Aorta (tissue), 5 donors: ENCODE results near the gene PIK3R6. TPM values are rescaled to one million over a fixed set of nuclear protein-coding genes. Genes with fewer than 3 reads are reported as not detected.
"Not testable (repeated sequence)": the region's sequence is repeated elsewhere in the genome, so short reads cannot be mapped to it uniquely, and the experiment has no call there.

Experiments used
- ATAC-seq: fragments of 200-7000 bp; cut with Tn5 transposase; one replicate; pipeline ENCODE4 v1.9.1; 2022; ENCODE audit warnings: moderate library complexity; ENCODE audit not compliant: low FRiP score
- DNase-seq, 2 donors: peaks; one replicate each; pipeline ENCODE4 v3.0.0-alpha.2; 2020
- H3K27ac ChIP-seq, 2 donors: one replicate each; pipeline ENCODE4 v1.5.1; 2013; ENCODE audit warnings: low read length in 2 of 2, mild to moderate bottlenecking in 2 of 2, moderate library complexity in 2 of 2, control low read depth in 1 of 2, inconsistent platforms in 1 of 2, low read depth in 1 of 2
- H3K27me3 ChIP-seq, 2 donors: one replicate each; pipeline ENCODE4 v1.6.1; 2013; ENCODE audit warnings: control low read depth in 1 of 2, low read length in 1 of 2, mild to moderate bottlenecking in 1 of 2, moderate library complexity in 1 of 2; ENCODE audit not compliant: insufficient read depth in 2 of 2, control insufficient read depth in 1 of 2
- H3K36me3 ChIP-seq, 2 donors: one replicate each; pipeline ENCODE4 v1.6.1; 2013; ENCODE audit warnings: control low read depth in 1 of 2, low read length in 1 of 2, mild to moderate bottlenecking in 1 of 2; ENCODE audit not compliant: insufficient read depth in 2 of 2, control insufficient read depth in 1 of 2
- H3K4me1 ChIP-seq, 2 donors: one replicate each; pipeline ENCODE4 v1.6.1; 2013; ENCODE audit warnings: low read length in 2 of 2, control low read depth in 1 of 2, mild to moderate bottlenecking in 1 of 2, moderate library complexity in 1 of 2; ENCODE audit not compliant: insufficient read depth in 2 of 2, control insufficient read depth in 1 of 2
- H3K4me3 ChIP-seq, 2 donors: one replicate each; pipeline ENCODE4 v1.5.1; 2013; ENCODE audit warnings: low read length in 2 of 2, control low read depth in 1 of 2, mild to moderate bottlenecking in 1 of 2
- H3K9me3 ChIP-seq: one replicate; pipeline ENCODE4 v1.6.1; 2013; ENCODE audit warnings: mild to moderate bottlenecking, low read length; ENCODE audit not compliant: control insufficient read depth
- whole genome bisulfite sequencing, 2 donors: extraction: QIAGEN DNeasy Blood & Tissue Kit; methylation state at CpG; one replicate each; pipeline ENCODE4 v1.1.7; 2013; 5-methylcytosine and 5-hydroxymethylcytosine counted together
- intact Hi-C, 2 donors: fragments of 100-400 bp; cut with DNase I; formaldehyde crosslinking; loops; one replicate each; pipeline versions ENCODE4 v1.14.2 to v1.15.0; 2022
- polyA plus RNA-seq, 2 donors: library from polyadenylated mRNA; stranded (reverse); fragments of 200-250 nt; gene quantifications; one replicate each; pipeline ENCODE4 v1.2.3, GENCODE V29; 2013
- total RNA-seq, 2 donors: library from RNA; stranded (reverse); fragmentation: NEBNext Ultra II Directional; extraction: Animal tissue kit (Norgen Biotek cat#: 25700); gene quantifications; one replicate each; pipeline ENCODE4 v1.2.1, GENCODE V29; 2021
- donor health status: healthy with polysubstance abuse.
- donor health status: Bipolar disorder and iron deficiency.
- donor health status: DM: no; HTN: no; CAD: no.
- donor health status: DM: no; HTN: no; CAD: no.
- donor health status: DM: yes; HTN: yes; CAD: no.

PIK3R6 gene
- total and polyA plus RNA-seq, 4 donors, result 0.10 to 3.5 (median 1.0) TPM

DNA sequence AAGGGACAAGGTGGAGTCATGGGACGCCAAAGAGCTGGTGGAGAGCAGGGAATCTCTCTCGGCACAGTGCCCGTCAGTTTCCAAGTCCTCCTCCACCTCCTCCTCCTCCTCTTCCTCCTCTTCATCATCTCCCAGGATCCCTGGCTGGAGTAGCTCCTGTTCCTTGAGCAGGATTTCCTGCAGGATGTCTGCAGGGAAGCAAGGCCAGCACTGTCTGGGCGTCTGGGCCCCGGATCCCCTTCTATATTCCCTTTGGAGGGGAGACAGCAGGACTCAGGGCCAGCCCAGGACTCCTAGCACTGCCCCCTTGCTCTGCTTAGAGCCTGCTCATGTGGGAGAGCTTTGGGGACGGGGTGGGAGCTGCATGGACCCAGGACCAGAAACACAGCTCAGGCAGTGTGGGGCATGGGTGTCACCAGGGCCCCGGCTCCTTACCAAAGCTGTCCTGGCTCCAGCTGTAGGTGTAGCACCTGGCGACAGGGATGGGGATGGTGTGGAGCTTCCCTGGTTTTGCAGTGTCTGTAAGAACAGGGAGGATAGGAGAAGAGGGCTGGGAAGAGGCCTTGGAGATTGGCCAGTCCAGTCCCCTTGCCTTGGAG lies 21.3 kb upstream of the PIK3R6 start:
- Histone ChIP-seq H3K27ac (no peak overlapping the region), H3K27me3 (no peaks in the 10 kb centered on the region), H3K4me3 (no peak overlapping the region), H3K36me3 (no peaks in the 10 kb centered on the region), H3K4me1 (no peaks in the 10 kb centered on the region), H3K9me3 (no peaks in the 10 kb centered on the region)
- intact Hi-C loops, result no loop called here
- no peak for ATAC-seq
- 68 to 87% methylated on average over 8 of the region's 8 CpGs for WGBS, 2 donors
- DNase-seq, result peak in 1 of 2 donors; percentile 67

DNA sequence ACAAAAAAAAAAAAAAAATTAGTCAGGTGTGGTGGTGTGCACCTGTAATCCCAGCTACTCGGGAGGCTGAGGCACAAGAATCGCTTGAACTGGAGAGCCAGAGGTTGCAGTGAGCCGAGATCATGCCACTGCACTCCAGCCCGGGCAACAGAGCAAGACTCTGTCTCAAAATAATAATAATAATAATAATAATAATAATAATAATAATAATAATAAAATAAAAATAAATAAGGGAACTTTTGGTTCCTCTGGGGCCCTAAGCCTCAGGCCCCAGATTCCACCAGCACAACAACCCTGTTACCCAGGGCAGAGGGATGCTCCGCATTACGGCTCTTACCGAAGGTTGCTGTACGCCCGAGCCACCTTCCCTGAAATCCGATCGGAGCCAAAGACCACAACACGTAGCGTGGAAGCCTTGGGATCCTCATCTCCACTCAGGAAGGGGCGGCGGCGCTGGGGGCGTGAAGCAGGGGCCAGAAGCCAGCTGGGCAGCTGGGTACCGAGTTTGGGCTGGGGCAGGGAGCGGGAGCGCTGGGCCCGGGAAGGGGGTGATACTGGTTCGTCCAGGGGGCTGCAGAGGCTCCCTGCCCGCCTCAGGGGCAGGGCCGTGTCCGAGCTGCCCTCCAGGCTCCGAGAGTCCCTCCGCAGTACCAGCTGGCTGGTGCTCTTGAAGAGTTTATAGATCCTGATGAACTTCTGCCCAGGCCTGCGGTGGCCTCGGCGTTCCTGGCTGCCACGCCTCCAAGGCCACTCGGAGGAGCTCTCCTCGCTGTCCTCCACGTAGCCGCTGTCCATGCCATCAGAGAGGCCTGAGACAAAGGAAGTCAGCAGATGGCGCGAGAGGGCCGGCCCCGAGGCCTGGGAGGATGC lies 20.6 kb upstream of the PIK3R6 start:
- Histone ChIP-seq H3K27me3 (no peaks in the 10 kb centered on the region), H3K36me3 (no peaks in the 10 kb centered on the region), H3K4me3 (no peak overlapping the region), H3K9me3 (no peaks in the 10 kb centered on the region), H3K27ac (no peak overlapping the region), H3K4me1 (no peaks in the 10 kb centered on the region)
- intact Hi-C loops, result no loop called here
- WGBS, 2 donors, result 73 to 75% methylated on average over 38 to 39 of the region's 39 CpGs
- ATAC-seq (no peak), DNase-seq (peak in 1 of 2 donors; percentile 79)

DNA sequence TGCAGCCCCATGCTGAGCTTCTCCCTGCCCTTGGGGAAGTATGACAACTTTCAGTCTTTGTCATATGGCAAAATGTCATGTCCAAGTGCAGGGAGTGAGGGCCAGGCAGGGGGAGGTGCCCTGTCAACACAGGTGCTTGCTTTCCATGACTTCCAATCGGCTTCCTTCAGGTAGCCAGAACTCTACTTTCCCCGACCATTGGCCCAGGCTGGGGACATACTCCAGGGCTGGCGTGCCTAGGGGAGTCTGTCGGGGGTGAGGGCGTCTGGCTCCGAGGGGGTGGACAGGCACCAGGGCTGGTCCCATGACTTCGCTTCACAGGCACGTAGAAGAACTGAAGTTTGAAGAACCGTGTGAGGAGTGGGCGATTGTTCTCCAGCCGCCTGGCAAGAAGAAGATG lies 19.8 kb upstream of the PIK3R6 start:
- WGBS, 2 donors, result 95 to 96% methylated on average over 11 of the region's 11 CpGs
- Histone ChIP-seq H3K27ac (no peak overlapping the region), H3K36me3 (no peaks in the 10 kb centered on the region), H3K9me3 (no peaks in the 10 kb centered on the region), H3K27me3 (no peaks in the 10 kb centered on the region), H3K4me1 (no peaks in the 10 kb centered on the region), H3K4me3 (no peak overlapping the region)
- DNase-seq (peak in 1 of 2 donors; percentile 69), ATAC-seq (no peak)
- intact Hi-C loops, result no loop called here

DNA sequence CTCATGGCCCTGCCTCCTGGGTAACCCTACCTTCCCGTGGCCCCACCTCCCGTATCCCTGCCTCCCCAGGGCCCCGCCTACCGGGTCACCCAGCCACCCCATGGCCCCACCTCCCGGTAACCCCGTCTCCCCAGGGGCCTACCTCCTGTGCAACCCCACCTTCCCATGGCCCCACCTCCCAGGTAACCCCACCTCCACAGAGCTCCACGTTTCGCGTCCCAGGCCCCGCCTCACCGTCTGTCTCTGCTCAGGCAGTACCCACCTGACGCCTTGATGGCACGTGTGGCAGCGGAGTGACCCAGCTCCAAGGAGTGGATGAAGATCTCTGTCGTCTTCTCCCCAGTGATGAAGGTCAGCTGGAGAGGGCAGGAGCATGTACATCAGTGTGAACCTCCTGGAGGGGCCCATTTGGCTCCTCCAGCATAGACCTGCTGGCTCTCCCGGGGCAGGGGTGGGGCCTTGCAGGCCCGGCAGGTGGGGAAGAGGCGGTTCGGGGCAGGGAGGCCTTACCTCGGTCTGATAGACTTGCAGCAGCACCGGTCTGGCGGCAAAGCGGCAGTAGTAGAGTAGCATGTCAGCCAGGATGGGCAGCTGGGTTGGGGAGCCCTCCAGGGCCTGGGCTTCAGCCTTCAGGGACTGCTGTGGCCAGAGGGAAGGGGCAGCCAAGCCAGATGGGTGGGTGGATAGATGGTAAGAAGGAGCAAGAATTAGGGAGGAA lies 18.7 kb upstream of the PIK3R6 start:
- peak in 1 of 2 donors; percentile 78 for DNase-seq
- intact Hi-C loops, result no loop called here
- no peaks in the 10 kb centered on the region for H3K36me3 ChIP-seq

DNA sequence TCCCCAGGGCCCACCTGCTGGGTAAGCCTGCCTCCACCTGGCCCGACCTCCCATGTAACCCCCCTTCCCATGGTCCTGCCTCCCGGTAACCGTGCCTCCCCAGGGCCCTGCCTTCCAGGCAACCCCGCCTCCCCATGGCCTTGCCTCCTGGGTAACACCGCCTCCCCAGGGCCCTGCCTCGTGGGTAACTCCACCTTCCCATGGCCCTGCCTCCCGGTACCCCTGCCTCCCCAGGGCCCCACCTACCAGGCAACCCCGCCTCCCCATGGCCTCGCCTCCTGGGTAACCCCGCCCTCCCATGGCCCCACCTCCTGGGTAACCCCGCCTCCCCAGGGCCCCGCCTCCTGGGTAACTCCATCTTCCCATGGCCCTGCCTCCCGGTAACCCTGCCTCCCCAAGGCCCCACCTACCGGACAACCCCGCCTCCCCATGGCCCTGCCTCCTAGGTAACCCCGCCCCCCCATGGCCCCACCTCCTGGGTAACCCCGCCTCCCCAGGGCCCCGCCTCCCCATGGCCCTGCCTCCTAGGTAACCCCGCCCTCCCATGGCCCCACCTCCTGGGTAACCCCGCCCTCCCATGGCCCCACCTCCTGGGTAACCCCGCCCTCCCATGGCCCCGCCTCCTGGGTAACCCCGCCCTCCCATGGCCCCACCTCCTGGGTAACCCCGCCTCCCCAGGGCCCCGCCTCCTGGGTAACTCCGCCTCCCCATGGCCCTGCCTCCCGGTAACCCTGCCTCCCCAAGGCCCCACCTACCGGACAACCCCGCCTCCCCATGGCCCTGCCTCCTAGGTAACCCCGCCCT lies 17.9 kb upstream of the PIK3R6 start:
- H3K27ac ChIP-seq, H3K9me3 ChIP-seq, intact Hi-C loops, H3K27me3 ChIP-seq, H3K36me3 ChIP-seq, H3K4me1 ChIP-seq, ATAC-seq, H3K4me3 ChIP-seq: not testable (repeated sequence)
- peak in 1 of 2 donors; percentile 64 for DNase-seq
- WGBS, 2 donors, result 80 to 82% methylated on average over 20 to 30 of the region's 30 CpGs

More for the DNA sequence above, 18.7 kb upstream of the PIK3R6 start:
- Histone ChIP-seq H3K27me3 (no peaks in the 10 kb centered on the region), H3K4me3 (no peak overlapping the region), H3K4me1 (no peaks in the 10 kb centered on the region), H3K27ac (no peak overlapping the region), H3K9me3 (no peaks in the 10 kb centered on the region)
- ATAC-seq, result no peak
- 86 to 90% methylated on average over 21 to 23 of the region's 23 CpGs for WGBS, 2 donors

DNA sequence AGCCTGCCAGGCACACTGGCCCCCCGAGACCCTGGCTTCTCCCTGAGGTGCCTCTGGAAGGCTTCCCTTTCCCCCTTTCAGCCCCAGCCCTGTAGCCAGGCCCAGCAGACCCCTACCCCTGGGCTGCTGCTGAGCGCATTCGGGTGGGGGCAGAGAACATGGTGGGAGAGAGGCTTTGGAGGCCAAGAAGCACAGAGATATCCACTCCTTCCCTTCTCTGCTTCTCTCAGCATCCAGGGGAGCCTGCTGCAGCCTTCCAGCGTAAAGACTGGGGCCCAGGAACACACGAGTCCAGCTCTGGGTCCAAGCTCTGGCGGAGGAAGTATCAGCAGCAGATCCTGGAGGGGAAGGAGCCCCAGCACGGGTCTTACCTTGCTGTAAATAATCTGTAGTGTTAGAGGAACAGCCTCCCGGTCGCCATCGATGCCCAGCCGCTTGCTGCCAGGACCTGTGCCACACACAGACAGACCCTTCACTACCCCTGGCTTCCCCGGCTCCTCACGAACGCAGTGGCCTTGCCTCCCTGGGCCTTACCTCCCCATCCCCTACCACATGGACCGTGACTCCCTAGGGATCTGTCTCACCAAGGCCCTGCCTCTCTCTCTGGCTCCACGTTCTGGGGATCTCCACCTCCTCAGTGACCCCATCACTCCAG lies 17.0 kb upstream of the PIK3R6 start:
- H3K27ac ChIP-seq, result no peak overlapping the region
- intact Hi-C loops, result no loop called here
- 93 to 94% methylated on average over 16 of the region's 16 CpGs for WGBS, 2 donors
- H3K36me3 ChIP-seq, result no peaks in the 10 kb centered on the region
- ATAC-seq, result no peak
- H3K4me1 ChIP-seq, result no peaks in the 10 kb centered on the region
- DNase-seq, result peak in 1 of 2 donors; percentile 42
- no peaks in the 10 kb centered on the region for H3K27me3 ChIP-seq
- no peaks in the 10 kb centered on the region for H3K9me3 ChIP-seq
- no peak overlapping the region for H3K4me3 ChIP-seq

DNA sequence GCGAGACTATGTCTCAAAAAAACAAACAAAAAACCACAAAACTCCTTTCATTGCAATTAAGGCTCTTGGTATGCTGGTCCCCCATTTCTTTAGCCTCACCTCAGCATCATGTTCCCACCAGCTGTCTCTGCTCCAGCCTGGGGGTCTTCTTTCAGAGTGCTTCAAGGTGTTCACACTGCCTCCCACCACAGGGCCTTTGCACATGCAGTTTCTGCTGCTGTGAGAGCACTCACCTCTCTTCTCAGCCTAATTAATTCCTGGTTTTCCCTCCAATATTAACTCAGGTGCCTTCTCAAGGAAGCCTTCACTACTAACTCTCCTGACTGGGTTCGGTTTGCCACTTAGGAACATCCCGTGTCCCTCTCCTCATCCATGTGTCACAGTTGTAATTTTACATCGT lies 15.9 kb upstream of the PIK3R6 start:
- 79 to 95% methylated on average over 4 of the region's 4 CpGs for WGBS, 2 donors
- H3K9me3 ChIP-seq, result no peaks in the 10 kb centered on the region
- no peaks in the 10 kb centered on the region for H3K27me3 ChIP-seq
- no peaks in the 10 kb centered on the region for H3K4me1 ChIP-seq
- ATAC-seq (no peak), DNase-seq (peak in 1 of 2 donors; percentile 23)
- H3K27ac ChIP-seq, result no peak overlapping the region
- no peaks in the 10 kb centered on the region for H3K36me3 ChIP-seq
- no peak overlapping the region for H3K4me3 ChIP-seq
- intact Hi-C loops, result no loop called here

DNA sequence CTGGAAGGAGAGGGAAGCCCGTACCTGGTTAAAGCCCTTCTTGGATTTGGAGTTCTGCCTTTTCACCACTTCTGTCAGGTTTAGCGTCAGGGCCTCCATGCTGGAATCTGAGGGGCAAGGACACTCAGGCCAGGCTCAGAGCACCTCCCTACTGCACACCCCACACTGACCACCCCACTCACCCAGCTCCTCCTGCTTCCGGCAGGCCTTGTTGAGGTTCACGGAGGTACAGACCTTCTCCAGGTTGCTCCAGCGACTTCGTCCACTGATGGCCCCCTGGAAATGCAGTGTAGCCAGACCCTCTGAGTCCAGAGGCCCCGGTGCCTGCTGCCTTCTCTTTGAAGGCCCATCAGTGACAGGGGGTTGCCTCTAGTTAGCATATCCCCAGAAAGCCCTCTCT lies 14.1 kb upstream of the PIK3R6 start:
- Histone ChIP-seq H3K27me3 (no peaks in the 10 kb centered on the region), H3K9me3 (no peaks in the 10 kb centered on the region), H3K36me3 (no peaks in the 10 kb centered on the region), H3K4me1 (no peaks in the 10 kb centered on the region), H3K4me3 (no peak overlapping the region), H3K27ac (no peak overlapping the region)
- 95 to 96% methylated on average over 7 of the region's 7 CpGs for WGBS, 2 donors
- intact Hi-C loops, result no loop called here
- ATAC-seq (no peak), DNase-seq (peak in 1 of 2 donors; percentile 40)
